Cardiac septum (tissue), 1 donor: ENCODE measurements around the gene OLFML2B. TPM values are rescaled to one million over a fixed set of nuclear protein-coding genes. Genes with fewer than 3 reads are reported as not detected.
A peak's percentile ranks its signal among the peaks of the same experiment; 100 is the strongest.

Experiments used
- DNase-seq: peaks from one replicate; pipeline ENCODE4 v3.0.0-alpha.2; 2020; ENCODE audit warnings: low spot score
- intact Hi-C: fragments of 100-400 bp; cut with DNase I; formaldehyde crosslinking; loops from one replicate; pipeline ENCODE4 v1.14.0; 2022
- total RNA-seq: library from RNA; stranded (reverse); fragmentation: NEBNext Ultra II Directional; extraction: Animal tissue kit (Norgen Biotek cat#: 25700); gene quantifications from one replicate; pipeline ENCODE4 v1.2.1, GENCODE V29; 2021
- donor health status: DM: no; HTN: no; CAD: no.

OLFML2B gene
- total RNA-seq, 1 donor from 2014 or later: 6.4 TPM

DNA sequence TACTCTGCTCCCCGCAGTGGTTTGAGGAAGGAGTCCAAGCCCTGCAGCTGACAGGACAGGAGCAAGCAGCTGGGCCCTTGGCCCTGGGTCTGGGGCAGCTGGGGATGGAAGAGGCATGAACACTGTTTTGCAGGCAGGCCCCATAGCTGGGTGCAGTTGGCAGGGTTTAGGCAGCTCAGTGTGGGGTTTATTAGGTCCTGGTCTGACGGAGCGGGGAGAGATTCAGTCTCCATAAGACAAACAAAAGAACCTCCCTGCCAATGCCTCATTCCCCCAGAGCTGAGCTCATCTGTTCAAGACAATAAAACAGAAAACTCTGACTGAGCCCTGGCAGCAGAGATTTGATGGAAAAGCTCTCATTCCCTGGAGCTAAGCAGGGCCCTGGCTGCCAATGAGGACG, 37.3 kb downstream of the OLFML2B start:
- intact Hi-C loops: no loop called here
- DNase-seq: peak; percentile 46

DNA sequence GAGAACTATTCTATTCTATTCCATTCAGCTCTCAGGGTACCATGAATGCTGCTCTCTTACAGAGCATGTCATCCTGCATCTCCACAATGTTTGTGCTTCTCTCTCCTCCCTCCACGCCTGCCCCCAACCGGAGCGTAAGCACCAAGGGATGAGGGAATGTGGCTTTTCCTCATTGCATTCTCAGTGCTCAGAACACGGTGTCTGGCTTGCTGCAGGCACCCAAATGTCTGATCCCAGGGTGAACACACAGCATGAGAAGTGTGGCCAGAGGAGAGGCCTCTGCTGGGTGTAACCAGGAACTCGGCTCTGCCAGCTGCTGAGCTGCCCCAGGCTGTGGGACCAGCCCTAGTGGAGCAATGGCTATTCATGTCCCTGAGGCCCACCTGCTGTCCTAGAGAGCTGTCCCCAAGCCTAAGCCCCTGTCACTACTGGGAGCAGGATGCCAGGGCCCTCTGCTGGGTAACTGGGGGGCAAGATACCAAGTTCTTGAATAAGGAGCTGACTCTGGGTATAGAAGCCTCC, 38.3 kb downstream of the OLFML2B start:
- DNase-seq: peak; percentile 19
- intact Hi-C loops: no loop called here

DNA sequence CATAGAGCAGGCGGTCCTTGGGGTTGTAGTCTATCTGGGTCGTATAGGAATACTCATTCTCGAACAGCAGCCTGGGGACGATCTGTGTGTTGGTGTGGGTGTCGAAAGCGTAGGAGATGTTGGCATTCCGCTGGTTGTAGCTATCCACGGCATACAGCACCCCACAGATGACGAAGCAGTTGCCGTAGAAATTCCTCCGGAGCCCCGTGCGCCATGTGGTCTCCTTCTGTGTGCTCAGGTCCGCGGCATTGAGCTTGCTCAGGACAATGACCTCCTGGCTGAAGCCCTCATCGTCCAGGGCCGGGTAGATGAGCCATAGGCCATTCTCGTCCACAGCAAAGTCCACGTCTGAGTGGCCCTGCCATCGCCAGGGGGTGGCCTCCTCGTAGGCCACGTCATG, 39.9 kb downstream of the OLFML2B start:
- intact Hi-C loops: no loop called here
- no peak for DNase-seq

DNA sequence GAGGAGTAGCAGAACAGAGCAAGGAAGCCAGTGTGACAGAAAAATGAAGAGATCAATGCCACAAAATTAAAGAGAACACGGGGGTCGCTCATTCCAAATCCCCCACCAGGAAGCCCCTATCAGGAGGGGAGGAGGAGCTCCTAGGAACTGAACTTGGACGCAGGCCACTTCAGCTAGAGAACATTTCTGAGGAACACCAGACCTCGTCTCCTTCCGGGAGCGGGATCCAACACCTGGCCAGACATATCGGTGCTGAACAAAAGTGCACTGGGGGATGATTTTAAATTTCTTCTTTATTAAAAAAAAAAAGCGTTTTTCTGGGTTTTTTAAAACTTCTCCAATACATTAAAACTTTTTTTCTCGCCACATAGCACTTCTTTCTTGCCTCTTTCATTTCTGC, 40.8 kb downstream of the OLFML2B start:
- intact Hi-C loops: no loop called here
- DNase-seq: no peak

DNA sequence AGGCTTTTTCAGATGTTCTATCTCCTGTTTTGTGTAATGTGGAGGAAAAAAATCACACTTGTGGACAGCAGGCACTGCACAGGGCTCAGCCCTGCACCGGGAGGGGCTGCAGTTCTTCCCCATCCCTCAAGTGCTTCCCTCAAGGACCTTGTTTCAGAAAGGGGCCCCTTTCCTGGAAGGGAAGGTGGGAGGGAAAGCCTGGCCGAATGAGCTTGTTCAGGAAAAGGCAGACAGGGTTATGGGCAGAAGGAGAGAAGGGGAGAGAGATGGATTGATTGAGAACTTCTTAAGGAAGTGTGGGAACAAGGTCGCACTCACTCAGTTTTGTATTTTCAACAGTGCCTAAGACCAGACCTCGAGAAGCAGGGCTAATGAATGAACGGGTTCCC, 41.2 kb downstream of the OLFML2B start:
- intact Hi-C loops: no loop called here
- no peak for DNase-seq

DNA sequence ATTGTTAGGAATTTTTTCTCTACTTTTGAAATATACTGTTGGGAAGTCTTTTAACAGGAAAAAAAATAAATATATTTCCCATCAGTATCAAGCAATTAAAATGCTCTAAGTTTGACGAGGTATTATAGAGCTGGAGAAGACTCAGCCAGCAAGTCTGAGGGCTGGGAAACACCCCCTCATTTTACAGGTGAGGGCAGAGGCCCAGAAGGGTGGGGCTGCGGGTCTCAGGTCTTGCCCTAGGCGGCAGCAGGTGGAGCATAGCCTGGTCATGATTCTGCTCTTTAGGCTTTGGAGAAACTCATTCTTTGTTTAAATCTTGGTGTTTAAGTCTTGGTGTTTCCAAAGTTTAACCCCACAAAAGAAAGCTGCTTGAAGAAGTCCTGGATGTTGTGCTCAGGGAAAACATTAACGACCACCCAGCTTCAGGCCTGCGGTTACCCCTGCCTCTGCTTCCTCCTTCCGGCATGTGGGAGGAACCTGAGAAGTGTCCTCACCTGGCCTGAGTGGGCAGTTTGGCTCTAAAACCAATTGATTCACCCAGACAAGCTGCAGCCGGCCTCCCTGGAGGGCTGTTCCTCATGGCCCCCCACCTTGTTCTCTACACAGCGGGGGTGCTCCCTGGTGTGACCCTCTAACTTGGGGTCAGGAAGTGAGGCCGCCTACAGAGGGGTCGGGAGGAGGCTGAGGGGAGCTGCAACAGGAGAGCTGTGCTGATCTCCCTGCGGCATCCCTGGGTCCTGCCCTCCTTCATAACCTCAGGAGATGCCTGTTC, 41.7 kb downstream of the OLFML2B start:
- intact Hi-C loops: no loop called here
- DNase-seq: no peak

DNA sequence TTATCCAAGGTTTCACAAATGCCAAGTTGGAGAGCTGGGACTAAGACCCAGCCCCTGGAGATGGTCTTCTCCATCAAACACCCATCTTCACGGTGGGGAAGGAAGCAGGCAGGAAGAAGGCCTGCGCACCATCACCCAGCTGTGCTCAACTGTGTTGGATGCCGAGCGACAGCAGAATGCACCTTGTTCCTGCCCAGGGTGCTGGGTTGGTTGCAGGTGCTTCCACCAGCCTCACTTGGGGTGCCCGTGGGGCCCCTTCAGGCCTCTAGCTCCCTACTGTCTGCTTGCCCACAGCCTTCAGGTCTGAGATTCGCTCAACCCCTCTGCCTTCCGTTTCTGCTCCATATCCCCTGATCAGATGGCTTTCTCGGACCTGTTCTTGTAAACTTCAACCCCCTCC, 42.5 kb downstream of the OLFML2B start:
- no peak for DNase-seq
- intact Hi-C loops: no loop called here

DNA sequence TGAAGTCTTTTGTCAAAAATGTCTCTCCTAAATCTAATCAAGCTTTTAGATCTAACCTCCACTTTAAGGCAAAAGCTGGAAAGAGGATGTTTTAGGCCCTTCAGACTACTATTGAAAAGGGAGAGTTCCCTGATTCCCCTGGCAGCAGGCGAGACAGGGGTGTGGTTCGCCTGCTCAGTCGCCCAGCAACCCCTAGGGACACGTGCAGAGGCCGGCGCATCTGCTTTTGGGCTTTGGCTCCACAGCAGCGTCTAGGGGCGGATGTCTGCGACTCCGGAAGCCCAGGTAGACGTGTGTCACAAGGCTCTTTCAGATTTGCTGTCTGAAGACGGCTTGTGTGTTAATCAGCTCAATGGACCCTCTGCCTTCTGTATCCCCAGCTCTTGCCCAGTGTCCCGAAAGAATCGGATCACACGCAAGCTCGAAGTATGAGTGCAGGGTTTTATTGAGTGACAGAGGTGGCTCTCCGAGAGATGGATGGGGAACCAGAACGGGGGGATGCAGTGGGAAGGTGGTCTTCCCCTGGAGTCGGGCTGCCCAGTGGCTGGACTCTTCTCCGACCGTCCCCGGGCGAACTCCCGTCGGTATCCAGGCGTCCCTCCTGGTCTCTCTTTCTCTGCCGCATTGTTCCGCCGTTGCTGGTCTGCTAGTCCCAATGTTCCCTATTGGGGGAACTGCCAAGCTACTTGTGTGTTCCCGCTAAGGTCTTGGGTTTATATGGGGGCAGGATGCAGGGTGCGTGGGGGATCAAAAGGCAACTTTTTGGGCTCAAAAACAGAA, 45.5 kb downstream of the OLFML2B start:
- intact Hi-C loops: no loop called here

DNA sequence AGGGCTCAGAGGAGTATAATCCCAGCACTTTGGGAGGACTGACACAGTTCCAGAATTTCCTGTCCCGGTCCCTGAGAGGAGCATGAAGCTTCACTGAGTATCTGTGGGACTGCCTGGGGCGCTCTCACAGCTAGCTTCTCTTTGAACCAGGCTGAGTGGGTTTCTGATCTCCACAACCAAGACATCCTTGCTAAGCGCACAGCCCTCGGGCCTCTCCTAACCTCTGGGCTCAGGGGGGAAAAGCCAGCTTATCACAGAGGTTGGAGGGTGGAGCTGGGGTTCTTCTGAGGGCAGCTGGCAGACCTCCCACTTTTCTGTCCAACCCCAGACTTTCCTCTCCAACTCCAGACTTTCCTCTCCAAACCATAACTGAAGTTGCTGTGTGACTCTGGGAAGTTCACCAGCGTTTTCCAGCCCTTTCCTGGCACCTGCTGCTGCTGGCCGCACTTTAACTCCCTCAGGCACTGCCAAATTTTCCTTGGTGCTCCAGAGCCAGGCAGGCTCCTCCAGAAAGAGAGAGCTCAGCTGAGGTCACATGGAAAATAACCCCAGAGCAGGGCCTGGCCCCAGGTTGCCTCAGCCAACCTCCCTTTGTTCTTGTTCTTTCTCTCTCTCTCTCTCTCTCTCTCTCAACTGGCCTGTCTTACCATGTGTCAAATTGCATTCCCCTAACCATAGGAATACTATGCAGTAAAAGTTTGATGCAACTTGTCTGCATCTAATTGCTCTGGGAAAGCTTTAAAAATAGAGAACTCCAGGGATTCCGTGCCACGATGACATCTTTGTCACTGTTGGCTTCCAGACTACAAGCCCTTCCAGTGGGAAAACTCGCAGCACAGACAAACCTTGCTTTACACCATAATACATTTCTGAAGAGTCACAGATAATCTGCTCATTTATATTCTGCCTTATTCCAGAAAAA, 49.5 kb downstream of the OLFML2B start:
- intact Hi-C loops: no loop called here
- DNase-seq: no peak

More for the DNA sequence above, 45.5 kb downstream of the OLFML2B start:
- no peak for DNase-seq

DNA sequence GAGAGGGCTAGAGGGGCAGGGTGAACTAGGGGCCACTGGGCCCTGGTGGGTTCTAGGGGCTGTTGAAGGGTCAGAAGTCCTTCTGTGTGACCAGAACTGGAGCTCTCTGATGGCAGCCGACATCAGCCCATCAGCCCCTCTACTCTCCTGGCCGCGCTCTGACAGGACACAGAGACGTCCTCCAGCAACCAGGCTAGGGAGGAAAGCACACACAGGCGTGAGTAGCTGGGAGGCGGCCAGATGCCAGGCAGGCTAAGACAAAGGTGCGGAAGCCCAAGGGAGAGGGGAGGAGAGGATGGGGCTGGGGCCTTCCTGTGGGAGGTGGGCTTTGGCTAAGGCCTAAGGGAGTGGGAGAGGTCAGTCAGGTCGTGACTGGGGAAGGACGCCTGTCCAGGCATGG, 50.8 kb downstream of the OLFML2B start:
- no peak for DNase-seq
- intact Hi-C loops: no loop called here

DNA sequence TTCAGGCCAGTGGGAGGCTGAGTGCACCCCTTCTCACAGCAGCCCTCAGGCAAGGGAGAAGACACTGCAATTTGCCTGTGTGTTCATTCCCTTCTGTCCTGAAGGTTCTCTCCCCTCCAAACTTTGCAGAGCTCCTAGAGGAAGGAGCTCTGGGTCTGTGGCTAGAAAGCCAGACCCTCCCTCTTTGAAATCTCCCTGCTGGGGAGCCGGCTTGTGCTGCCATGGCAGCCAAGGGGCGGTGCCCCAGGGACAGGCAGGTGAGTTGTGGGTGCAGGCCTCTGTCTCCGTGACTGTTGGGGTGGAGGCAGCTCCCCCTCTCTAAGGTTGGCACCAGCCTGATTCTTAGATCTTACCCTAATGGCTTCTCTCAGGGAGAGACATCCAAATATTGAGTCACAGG, 53.0 kb downstream of the OLFML2B start:
- intact Hi-C loops: no loop called here
- no peak for DNase-seq

DNA sequence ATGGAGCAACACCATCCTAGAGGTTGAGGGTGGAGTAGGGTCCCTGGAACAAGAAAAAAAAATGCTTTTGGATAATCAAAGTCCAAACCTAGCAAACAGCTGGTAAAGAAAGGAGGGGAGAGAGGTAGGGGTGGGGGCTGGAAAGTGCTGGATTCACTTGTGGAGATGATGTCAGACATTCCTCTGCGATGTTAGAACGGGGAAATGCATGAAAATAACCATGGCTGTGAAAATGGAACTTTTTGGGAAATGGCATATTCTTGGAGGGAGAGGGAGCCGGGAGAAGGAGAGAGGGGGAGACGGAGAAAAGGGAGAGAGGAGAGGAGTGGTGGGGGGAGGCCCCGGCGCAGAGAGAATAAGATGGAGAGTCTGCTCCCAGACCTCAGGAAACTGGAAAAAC, 53.6 kb downstream of the OLFML2B start:
- intact Hi-C loops: no loop called here
- no peak for DNase-seq

DNA sequence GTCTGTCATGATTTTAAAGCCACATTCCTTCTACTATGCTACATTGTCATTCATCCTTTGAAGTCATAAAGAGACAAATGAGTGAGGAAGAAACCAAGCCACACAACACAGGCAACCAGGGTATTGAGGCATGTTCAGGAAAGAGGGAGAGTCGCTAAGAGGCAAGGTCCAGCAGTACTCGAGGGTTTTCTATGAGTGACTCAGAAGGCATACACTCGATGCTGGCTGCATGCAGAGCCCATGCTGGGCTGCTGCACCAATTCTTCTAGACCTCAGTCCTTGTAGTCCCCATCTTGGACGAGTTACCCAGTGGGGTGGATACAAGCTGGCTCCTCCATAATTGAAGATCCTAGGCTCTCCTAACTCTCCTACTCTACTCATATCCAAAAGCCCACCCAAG, 57.6 kb downstream of the OLFML2B start:
- intact Hi-C loops: no loop called here
- DNase-seq: no peak

DNA sequence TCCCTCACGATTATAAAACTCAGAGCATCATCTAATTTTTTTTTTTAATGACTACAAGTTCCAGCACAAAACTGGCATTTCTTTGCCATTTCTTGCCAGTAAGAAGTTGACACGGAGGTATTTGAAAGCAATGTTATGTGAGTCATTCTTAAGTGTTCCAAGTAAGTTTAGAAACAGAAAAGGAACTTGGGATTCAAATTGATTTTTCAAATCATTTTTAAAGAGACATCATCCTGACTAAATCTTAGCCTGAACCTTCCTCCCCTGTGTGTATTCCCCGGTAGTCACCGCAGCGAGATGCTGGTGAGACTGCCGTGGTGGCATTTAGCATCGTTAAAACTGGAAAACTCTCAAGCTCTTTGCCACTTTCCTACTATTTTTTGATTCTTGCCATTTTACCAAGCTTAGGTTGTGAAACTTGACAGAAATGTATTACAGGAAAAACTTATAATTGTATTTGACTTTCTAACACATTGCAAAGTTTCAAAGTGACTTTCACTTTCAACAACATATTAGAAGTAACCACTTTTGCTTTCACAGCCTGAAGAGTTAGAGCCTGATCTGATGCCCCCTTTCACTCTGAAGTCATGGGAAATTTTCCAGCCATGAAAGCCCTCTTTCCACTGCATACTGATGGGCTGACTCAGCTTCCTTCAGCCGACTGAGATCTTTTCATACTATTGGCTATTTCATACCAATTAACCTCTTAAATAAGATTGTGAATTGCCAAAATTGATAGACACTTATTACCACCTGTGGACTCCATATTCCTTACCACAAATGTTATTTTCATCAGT, 61.4 kb downstream of the OLFML2B start:
- no peak for DNase-seq
- intact Hi-C loops: no loop called here

DNA sequence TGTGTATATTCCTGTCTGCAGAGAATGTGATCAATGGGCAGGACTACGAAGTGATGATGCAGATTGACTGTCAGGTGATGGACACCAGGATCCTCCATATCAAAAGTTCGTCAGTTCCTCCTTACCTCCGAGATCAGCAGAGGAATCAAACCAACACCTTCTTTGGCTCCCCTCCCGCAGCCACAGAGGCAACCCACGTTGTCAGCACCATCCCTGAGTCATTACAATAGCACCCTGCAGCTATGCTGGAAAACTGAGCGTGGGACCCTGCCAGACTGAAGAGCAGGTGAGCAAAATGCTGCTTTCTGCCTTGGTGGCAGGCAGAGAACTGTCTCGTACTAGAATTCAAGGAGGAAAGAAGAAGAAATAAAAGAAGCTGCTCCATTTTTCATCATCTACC, 65.2 kb downstream of the OLFML2B start:
- intact Hi-C loops: no loop called here
- DNase-seq: no peak

DNA sequence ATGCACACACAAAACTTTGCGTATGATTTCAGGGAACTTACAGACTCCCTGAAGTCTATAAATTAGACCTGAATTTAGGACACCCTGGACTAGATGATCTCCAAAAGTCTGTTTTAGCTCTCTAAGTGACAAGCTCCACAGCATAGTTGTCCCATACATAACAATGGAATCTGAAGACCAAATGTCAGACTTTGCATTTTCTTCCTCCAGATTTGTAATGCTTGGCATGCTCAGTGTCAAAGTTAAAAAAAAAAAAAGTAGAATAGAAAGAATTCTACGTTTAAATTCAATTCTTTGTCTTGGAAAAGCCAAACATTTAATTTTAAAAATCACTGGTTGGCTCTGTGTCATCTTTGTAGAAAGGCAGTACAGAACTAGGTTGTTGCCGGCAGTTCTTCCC, 66.7 kb downstream of the OLFML2B start:
- intact Hi-C loops: no loop called here
- DNase-seq: no peak

DNA sequence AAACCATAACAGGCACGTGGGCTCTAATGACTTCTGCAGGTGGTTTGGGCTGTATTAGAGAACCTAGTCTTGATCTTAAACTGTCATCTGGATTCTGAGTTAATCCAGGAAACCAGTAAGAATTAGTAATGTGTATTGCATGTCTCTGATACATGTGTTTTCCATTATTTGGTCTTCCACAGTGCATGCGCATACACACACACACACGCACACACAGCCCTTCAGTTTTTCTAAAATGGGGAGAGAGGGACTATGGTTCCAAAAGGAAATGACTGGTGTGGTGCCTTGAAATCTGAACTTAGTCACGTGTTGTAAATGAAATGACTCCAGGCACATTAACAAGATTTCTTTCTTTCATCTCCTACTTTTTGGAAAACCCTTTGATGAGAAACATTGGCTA, 67.6 kb downstream of the OLFML2B start:
- DNase-seq: no peak

DNA sequence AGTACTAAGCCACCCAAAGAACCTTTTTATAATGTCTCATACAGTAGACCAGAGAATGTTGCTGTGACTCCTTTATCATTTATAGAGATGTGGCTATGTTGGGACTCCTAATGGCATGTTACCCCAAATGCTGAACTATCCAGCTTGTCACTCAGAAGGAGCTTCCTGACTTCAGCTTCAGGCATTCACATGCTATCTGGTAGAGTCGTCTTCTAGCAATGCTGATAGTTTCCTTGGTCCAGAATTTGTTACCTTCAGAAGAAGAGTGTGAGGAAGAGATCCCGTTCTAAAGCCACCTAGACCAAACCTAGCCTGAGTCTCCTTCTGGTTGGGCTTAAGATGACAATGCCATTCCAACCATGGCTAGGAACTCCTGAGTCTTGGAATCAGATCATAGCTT, 68.1 kb downstream of the OLFML2B start:
- no peak for DNase-seq
- intact Hi-C loops: no loop called here

More for the DNA sequence above, 67.6 kb downstream of the OLFML2B start:
- intact Hi-C loops: no loop called here

DNA sequence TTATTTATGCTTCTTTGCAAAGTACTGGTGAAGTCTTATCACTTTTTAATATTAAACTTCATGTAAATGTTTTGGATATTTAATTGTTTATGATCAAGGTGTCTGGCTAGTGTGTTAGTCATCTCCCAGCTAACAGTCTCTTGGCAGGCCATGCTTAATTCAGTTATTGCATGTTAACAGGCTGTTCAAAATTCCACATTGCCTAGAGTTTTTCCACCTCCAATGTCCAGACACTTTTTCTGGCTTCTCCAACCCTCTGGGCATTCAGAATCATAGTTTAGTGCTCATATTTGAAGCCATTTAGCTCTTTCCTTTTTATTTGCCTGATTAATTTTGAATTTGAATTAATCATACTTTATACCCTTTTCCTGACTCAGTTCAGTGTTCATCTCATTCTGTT, 69.2 kb downstream of the OLFML2B start:
- no peak for DNase-seq
- intact Hi-C loops: no loop called here
